Right ventricle myocardium superior (tissue), 1 donor: Measurements from ENCODE around the gene QKI. TPM values are rescaled to one million over a fixed set of nuclear protein-coding genes. Genes with fewer than 3 reads are reported as not detected.

Source experiments
- ATAC-seq: fragments of 200-7000 bp; cut with Tn5 transposase; one replicate; pipeline ENCODE4 v1.9.1; 2020; ENCODE audit warnings: mild to moderate bottlenecking; ENCODE audit not compliant: poor library complexity
- DNase-seq: peaks from one replicate; pipeline ENCODE4 v3.0.0-alpha.2; 2020
- intact Hi-C: fragments of 100-400 bp; cut with DNase I; formaldehyde crosslinking; loops from one replicate; pipeline ENCODE4 v1.11.2; 2022
- total RNA-seq: library from RNA; stranded (reverse); fragmentation: NEBNext Ultra II Directional; extraction: Animal tissue kit (Norgen Biotek cat#: 25700); gene quantifications from one replicate; pipeline ENCODE4 v1.2.1, GENCODE V29; 2021
- donor health status: DM: no; HTN: yes; CAD: no; lungs with severe emphysema.

Gene QKI
- total RNA-seq, 1 donor from 2014 or later: 477 TPM

- intact Hi-C loops: no loop called here
- DNase-seq: no peak
- ATAC-seq: no peak
These were observed 81.7 kb downstream of the QKI start for GRCh38 chr6:163496205-163496604.

GRCh38 chr6:163500105-163500504 lies 85.6 kb downstream of the QKI start:
- intact Hi-C loops: no loop called here
- ATAC-seq (peak; percentile 26), DNase-seq (no peak)

DNA sequence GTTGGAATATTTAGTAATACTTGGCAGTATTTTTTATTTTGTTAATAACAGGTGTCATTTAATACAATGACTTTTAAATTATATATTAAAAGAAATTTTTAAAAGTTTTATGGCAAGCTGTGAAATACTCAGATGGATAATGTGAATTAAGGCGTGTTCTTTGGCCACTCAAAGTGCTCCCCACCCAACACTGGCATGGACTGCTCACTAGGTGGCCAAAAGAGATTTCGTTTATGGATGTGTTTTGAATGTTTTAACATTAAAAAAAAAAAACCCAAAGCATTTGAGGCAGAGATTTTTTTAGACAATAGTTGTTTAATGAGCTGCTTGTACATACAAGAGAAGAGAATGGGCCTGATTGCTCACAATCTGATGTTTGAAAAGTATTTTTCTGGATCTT lies 86.5 kb downstream of the QKI start:
- DNase-seq (no peak), ATAC-seq (no peak)
- intact Hi-C loops: no loop called here

DNA sequence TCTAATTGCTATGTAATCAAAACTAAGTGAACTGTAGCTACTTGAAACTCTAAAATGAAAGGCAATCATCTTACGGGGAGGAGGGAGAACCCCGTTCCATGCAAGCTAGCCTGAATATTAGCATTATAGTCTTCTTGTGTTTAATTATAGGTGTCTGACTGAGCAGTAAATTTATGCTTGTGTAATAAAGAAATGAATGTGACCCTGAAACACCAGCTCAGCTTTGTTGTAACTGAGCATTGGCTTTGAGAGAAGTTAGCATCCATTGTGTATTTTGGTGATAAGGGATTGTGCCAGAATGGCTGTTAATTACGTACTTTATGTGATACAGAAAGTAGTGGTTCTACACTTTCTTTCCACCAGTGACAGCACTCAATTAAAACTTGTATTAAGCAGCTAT lies 86.9 kb downstream of the QKI start:
- intact Hi-C loops: no loop called here
- ATAC-seq (peak; percentile 26), DNase-seq (no peak)

- ATAC-seq (no peak), DNase-seq (no peak)
- intact Hi-C loops: no loop called here
These were observed 90.6 kb downstream of the QKI start for GRCh38 chr6:163504984-163505640.

- no peak for DNase-seq
- ATAC-seq: no peak
- intact Hi-C loops: no loop called here
These were observed 93.4 kb downstream of the QKI start for GRCh38 chr6:163507965-163508364.

DNA sequence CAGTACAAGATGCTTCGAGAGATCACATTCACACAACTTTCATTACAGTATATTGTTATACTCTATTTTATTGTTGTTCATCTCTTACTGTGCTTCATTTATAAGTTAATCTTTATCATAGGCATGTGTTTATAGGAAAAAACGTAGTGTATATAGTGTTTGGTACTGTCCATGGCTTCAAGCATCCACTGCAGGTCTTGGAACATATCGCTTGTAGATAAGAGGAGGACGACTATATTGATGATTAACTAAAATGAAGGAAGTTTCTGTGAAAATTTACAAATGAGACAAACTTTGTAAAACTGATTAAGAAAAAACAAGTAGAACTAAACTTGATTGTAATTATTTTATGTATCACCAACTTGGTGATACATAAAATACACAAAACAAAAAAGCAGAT lies 98.5 kb downstream of the QKI start:
- intact Hi-C loops: no loop called here
- ATAC-seq (no peak), DNase-seq (no peak)

- DNase-seq (no peak), ATAC-seq (peak; percentile 47)
- intact Hi-C loops: no loop called here
These were observed 99.2 kb downstream of the QKI start for GRCh38 chr6:163513570-163514166.

DNA sequence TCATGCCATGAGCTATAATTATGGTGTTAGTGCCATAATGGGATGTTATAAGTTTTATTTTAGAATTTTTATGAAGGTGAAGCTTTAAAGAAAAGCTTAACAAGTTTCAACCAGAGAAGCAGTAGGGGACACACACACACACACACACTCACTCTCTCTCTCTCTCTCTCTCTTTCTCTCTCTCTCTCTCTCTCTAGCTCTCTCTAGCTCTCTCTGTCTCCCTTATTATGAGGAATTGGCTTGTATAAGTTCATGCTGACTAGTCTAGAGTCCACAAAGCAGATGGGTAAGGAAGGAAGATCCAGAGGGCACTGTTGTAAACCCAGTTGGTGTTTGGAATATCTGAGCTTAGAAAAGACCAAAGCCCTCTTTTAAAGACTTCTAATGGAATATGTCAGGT lies 102.4 kb downstream of the QKI start:
- DNase-seq (no peak), ATAC-seq (no peak)
- intact Hi-C loops: no loop called here

- intact Hi-C loops: no loop called here
- no peak for DNase-seq
- ATAC-seq: no peak
These were observed 106.4 kb downstream of the QKI start for GRCh38 chr6:163520956-163521355.

- DNase-seq (no peak), ATAC-seq (no peak)
- intact Hi-C loops: no loop called here
These were observed 107.5 kb downstream of the QKI start for GRCh38 chr6:163522033-163522432.

DNA sequence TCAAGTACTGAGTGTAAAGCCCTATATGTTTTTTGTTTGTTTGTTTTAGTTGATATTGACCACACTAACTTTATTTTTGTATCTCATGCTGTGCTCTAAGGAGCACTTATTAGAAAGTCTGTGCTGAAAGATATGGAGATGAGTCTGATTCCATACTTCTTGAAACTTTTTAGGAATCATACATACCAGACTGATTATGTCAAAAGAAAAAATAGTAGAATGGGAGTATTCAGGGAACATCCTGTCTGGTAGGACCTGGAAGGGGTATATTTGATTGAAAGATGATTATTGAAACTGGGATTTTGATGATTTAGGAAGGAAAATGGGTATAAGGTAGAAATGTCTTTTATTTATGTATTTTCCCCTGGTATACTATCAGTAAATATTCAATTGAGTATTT lies 111.4 kb downstream of the QKI start:
- DNase-seq: no peak
- intact Hi-C loops: no loop called here
- ATAC-seq: no peak

DNA sequence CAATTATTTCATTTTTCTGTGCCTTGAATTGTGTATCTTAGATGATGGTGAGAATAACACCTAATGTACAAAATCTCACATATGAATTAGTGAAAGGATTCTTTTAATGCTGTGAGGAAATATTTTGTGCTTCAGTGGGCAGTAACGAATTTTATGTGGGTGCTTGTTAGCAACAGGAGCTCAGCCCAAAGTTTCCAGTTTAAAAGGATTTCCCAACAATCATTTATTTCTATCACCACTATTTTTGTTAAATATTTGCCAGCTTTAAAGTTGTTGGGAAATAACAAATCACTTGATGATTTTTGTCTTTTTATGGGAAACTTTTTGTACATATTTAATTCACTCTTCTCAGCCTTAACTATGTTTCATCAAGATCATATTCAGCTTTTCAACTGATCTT lies 111.8 kb downstream of the QKI start:
- ATAC-seq (no peak), DNase-seq (no peak)
- intact Hi-C loops: no loop called here

GRCh38 chr6:163527291-163527690 lies 112.8 kb downstream of the QKI start:
- ATAC-seq (no peak), DNase-seq (no peak)
- intact Hi-C loops: no loop called here

- DNase-seq (no peak), ATAC-seq (peak; percentile 22)
- intact Hi-C loops: no loop called here
These were observed 115.1 kb downstream of the QKI start for GRCh38 chr6:163529605-163530004.

GRCh38 chr6:163530406-163530805 lies 115.9 kb downstream of the QKI start:
- ATAC-seq (no peak), DNase-seq (no peak)
- intact Hi-C loops: no loop called here

DNA sequence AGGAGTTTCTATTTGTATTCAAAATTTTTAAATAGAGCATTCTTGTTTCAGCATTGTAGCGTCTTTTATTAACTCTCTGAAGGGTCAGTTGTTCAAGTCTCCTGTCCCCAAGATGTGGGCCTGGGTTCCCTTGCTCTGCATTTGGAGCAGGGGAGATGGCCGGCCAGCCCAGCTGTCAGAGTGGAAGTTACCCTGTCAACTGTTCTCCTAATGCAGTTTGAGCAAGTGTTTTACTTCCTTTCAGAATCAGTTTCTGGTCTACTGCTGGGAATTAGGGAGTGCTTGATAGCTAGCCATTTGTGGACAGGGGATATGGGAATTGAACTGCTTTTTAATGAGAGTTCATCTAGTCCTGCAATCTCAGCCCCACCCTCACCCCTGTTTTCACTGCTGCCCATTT lies 116.6 kb downstream of the QKI start:
- DNase-seq (no peak), ATAC-seq (peak; percentile 18)
- intact Hi-C loops: no loop called here

DNA sequence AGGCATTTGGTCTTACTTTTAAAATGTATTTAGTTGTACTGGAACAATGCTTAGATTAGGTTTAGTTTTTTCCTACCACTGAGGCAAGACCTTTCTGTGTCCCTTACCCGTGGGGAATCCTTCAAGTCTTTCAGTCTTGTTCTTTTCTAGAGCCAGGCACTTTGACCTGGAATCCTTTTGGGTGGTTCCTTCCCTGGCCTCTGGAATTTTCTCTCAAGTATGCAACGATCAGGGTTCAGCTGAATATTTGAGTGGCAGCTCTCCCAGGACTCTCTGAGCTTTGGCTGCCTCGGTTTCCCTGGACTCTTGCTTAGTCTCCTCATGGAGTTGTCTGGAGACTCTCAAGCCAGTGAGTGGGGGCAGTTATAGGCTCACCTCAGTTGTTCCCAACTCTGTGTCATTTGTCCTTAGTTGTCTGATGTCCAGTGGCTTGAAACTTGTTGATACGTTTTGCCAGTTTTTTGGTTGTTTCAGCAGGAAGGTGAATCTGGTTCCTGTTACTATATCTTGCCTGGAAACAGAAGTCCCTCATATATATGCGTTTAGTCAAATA lies 118.1 kb downstream of the QKI start:
- peak; percentile 17 for ATAC-seq
- intact Hi-C loops: no loop called here
- DNase-seq: no peak

DNA sequence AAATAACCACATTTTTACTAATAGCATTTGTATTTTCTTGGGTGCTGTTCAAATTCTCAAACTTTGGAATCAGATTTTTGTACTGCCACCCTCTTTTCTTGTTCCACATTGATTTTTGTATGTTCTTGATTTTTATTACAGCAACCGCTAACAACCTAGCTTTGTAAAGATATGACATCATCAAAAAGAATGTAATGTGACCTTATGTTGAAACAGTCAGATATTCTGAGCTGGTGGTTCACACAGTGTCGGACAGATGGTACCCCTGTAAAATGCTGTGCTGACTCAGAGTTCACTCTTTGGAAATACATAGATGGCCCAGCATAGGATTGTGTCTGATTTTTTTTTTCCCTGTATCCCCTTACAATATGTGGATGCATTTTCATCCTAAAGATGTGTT lies 118.9 kb downstream of the QKI start:
- ATAC-seq (peak; percentile 46), DNase-seq (no peak)
- intact Hi-C loops: no loop called here

GRCh38 chr6:163536770-163537169 lies 122.3 kb downstream of the QKI start:
- DNase-seq (no peak), ATAC-seq (no peak)
- intact Hi-C loops: no loop called here

- ATAC-seq: no peak
- intact Hi-C loops: no loop called here
- no peak for DNase-seq
These were observed 123.8 kb downstream of the QKI start for GRCh38 chr6:163538331-163538730.
